IPS-NIHi11 (cell line): ENCODE data around the gene C5orf58.
A peak's percentile ranks its signal among the peaks of the same experiment; 100 is the strongest.
"Not testable (repeated sequence)": the region's sequence is repeated elsewhere in the genome, so short reads cannot be mapped to it uniquely, and the experiment has no call there.

Source experiments
- DNase-seq: peaks from one replicate; pipeline ENCODE4 v3.0.0; 2012; ENCODE audit warnings: mixed read lengths, low spot score

C5orf58 gene

DNA sequence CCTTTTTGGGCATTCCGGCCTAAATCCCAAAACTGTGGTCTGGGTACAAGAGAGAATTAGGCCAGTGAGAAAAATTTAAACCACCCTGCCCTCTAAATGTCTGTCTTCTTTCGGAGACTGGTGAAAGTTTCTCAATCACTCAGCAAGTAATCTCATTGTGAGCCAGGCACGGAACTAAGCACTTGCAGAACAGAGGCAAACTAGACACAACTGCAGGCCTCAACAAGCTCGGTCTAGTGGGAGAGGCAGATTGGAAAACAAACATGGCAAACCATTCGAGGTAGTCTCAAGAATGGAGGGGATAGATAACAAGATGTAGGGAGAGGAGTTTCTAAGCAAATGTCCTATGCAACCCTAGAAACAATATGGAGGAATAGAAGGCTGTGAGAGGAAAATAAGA, 8.9 kb upstream of the C5orf58 start:
- no peak for DNase-seq

DNA sequence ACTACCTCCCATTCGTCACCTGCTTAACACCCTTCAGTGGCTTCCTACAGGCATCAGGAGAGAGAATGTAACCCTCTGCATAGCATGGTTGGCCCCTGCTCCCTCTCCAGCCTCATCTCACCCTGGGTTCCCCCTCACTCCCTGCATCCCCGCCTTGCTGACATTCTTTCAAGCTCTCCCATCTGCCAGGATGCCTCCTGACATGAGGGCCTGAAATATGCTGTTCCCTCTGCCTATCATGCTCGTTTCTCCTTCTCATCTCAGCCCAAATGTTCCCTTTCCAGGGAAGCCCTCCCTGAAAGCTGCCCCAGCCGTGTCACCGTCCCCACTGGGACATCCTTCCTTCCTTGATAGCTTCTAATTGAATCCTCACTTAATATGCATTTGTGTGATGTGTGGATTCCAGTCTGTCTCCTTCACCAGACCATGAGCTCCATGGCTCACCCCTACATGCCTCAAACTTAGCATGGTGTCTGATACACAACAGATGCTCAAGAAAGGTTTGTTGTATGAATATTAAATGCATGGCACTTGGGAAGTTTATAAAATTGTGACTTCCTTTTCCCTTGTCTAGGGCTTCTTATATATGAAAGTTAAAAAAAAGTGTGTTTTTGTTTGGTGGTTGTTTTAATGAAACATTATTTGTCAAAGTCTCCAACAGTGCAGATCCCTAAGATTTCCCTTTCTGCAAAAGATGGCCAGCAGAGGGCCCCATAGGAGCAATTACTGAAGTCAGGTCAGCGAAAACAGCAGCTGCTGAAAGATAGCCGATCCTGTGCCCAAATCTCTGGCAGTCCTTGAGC, 7.3 kb upstream of the C5orf58 start:
- DNase-seq, result peak; percentile 77

DNA sequence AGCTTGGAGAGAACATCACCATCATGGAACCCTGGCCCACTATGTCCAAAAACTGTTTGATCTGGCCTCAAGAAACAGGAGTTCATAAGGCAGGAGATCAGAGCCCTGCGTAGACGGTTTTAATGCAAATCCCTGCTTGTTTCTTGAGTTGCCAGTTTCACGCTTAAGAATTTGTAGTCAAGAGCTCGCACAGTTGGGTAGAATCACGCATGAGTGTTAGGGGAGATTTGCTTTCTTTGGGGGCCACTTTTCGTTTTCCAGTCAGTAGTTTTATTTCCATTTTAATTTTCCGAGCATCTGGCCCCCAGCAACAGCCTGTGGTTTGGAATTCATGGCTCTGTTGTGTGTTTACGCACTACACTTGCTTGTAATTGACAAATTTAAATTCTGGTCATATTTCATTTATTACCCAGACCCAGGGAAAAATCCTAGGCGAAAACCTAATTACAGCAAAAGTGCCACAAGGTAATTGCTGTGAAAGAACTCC, 6.6 kb upstream of the C5orf58 start:
- no peak for DNase-seq

DNA sequence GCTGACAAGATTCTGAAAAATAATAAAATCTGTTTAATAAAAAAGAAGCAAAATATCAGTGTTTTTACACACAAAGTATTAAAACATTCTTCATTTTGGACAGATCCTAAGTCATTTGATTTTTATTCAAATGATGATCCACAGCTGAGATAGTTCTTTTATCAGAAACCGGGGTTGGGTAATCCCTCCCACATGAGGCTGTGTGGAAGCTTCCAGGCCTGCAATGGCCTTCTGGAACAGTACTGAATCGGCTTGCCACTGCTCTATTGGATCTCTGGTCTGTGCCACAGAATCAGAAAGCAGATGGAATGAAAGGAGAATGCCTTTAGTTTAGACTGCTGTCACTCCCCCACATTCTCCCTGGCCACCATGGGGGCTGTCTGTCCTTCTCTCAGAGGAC, 6.1 kb upstream of the C5orf58 start:
- DNase-seq, result no peak

DNA sequence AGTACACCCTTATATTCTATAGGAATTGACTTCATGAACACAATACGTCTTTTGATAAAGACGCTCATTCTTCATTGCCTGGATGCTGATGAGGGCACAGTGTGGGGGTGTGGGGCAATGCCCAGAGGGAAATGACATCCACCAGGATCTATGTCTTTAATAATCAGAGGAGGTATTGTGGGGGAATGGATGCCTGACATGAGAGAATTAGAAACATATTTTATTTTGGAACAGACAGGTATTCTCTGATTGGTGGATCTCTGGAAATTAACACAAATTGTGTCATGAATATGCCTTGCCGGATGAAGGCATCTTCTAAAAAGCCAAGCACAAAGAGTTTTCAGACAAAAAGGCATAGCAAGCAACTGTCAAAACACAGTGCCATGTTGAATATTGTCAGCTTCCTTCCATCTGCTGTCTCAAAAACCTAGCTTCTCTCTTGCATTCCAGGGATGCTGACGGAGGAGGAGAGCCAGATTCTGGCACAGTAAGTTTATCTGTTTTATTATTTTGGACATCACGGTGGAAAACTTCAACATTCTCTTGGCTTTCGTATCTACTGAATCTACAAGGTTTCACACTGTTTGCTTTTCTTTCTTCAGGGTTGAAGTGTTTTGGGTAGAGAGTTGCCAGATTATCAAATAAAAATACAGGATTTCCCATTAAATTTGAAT, 3.9 kb upstream of the C5orf58 start:
- no peak for DNase-seq

DNA sequence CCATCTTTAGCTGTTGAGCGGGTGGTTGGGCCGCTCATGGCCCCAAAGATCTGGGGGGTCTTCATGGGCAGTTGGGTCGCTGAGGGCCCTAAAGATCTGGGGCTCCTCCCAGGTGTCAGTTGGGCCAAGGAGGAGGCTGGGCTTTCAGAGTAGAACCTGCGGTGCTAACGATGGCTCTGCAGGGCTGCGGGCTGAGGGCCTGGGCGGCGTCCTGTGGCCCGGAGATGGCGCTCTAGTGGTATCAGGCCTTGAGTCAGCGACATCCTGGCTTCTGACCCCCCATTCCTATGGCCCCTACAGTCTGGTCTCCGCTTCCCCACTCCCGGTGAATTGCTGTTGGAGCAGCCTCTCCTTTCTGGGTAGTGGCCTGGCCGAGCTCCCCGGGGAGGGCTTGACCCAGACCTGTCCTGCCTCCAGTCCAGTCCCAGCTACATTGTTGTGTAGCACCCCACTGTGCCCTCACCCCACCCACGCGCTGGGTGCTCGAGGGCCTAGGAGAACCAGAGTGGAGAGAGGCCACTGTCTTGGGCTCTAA, 640 bp downstream of the C5orf58 start:
- no peak for DNase-seq

DNA sequence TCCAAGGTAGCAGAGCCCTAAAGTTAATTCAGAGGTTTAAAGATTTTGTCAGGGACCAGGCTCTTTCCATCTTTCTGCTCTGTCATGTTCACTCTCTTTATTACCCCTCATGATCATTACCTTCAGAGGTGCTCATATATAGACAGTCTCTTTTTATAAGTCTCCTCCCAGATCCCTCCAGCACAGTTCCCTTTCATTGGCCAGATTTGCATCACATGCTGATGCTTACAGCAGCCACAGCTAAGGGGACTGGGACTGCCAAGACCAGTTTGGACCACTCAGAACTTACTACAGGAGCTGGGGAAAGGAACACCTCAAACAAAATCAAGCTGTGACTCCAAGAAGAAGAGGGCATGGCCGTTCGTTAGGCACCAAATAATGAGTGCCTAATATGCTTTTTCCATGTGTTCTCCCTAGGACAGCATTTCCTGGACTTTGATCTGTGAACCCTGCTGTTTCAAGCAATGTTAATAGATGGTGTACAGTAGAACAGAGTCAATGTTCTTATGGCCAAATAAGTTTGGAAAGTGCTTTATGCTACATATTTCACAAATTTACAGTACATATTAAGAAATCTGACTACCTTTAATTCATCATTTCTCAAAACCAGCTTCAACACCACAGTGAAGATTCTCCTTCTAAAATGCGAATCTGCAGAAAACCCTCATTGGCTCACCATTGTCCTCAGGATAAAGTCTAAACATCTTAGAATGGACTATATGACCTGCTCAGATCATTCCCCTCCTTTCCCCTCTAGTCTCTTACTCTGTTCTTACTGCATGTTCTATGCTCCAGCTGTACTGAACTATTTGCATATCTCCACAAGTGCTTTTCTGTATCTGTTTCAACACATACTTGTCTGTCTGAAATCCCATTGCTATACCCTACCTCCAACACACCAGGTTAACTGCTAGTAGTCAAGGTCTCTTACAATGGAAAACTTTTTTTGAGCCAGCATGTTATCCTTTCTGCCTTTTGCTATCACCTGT, 3.4 kb downstream of the C5orf58 start:
- DNase-seq, result no peak

DNA sequence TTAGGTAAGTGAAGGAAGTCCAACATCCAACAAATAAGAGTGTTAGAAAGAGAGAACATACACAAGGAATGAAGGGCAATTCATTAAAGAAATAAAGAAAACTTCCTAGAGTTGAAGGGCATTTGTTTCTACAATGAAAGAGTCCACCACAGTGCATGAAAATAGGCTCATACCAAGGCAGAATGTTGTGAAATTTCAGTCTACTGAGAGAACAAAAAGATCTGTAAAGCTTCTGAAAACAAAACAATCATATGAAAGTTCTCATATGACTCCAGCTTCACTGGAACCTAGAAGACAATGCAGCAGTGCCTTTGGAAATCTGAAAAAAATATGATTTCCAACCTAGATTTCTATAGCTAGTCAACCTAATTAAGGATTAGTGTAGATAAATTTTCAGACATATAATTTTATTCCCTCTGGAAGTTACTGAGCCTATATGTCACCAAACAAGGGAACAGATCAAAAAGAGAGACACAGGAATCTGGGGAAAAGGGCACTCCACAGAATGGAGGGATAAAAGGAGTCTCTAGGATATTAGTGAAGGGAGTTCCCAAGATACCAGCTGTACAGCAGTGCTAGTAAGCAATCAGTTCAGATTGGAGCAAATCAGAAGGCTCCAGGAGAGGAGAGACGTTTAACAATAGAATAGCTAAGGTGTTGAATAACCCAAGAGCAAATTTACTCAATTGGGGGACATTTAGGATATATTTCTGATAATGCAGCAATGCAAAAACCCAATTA, 5.8 kb downstream of the C5orf58 start:
- DNase-seq, result no peak

DNA sequence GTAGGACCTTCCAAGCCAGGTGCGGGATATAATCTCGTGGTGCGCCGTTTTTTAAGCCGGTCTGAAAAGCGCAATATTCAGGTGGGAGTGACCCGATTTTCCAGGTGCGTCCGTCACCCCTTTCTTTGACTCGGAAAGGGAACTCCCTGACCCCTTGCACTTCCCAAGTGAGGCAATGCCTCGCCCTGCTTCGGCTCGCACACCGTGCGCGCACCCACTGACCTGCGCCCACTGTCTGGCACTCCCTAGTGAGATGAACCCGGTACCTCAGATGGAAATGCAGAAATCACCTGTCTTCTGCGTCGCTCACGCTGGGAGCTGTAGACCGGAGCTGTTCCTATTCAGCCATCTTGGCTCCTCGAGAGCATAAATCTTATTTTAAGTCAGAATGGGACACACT, 12.7 kb downstream of the C5orf58 start:
- not testable (repeated sequence) for DNase-seq

DNA sequence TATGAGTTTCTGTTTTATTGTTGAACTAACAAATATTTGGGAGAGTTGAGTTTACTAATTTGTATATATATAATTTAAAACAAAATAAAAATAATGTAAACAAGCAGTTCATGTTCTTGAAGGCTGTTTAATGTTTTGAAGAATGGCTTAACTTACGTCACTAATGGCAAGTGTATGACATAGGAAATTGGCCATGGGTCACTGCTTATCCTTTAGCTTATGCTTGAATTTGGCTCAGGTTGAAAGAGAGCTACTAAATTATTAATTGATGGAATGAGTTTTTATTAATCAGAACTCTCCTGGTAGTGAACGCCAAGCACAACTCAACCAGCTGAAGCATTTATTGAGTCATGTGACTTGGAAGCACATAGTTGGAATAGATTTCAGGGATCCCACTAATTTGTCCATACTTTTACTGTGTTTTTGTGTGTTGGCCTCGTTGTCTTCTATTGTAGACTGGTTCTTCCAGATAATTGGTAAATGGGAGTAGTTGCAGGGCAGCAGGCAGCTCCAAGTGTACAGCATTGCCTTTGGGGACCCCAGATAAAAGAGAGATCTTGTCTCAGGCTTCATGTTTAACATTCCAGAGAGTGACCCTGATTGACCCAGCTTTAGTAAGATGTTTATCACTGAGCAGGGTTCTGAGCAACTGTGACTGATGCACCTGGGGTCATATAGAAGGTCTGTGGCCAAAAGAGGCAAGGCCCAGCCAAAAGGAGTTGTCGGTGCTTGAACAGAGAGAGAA, 13.5 kb downstream of the C5orf58 start:
- no peak for DNase-seq

DNA sequence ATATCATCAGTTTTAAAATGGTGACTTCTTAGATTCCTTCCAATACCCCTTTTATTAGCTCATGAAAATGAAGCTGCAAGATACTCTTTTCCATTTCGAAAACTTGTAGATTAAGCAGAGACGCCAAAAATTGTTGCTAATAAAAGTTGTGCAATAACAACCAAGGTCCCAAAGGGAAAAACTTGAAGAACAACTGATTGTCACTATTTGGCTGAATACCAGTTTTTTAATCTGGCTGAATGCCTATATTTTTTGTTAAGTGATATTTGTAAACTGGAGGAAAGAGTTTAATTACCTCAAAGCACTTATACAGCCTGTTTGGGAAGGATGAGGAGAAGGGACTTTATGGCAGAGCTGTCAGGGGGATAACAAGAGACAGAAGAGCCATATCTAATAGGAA, 14.6 kb downstream of the C5orf58 start:
- no peak for DNase-seq

DNA sequence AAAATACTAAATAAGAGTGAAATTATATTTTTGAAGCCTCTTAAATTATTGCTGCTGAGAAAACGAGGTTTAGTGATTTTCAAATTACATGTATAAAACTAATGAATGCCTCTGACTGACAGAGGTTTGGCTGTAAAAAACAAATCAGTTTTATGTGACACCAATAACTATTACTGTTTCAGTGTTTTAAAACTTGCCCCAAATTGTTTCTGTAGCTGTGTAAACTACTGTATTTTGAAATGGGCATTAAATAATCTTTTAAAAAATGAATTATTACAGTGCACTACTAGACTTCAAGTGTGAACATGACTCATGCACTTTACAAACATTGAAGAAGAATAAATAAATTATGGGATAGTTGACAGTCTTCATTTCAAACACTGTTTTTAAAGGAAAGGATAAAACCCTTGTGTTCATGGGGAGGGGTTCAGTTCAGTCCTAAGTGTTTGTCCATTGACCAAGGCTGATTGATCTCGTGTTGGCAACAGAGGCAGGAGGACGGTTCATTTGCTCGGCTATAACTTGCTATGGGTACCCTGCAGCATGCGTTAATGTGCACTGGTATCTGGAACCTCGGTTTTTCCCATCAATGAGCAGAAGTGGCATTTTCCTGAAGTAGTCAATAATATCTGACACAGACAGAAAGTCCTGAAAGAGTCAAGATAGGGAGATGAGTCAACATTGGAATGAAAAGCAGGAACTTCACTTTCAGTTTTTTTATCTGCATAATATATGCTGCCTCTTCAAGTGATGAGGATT, 15.6 kb downstream of the C5orf58 start:
- DNase-seq, result no peak

DNA sequence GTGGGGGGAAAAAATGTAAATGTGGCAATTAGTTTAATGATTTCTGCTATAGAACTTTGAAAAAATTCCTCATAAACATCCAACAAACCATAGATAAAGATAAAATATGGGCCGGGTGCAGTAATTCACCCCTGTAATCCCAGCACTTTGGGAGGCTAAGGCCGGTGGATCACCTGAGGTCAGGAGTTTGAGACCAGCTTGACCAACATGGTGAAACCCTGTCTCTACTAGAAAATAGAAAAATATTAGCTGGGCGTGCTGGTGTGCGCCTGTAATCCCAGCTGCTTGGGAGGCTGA, 16.1 kb downstream of the C5orf58 start:
- not testable (repeated sequence) for DNase-seq

DNA sequence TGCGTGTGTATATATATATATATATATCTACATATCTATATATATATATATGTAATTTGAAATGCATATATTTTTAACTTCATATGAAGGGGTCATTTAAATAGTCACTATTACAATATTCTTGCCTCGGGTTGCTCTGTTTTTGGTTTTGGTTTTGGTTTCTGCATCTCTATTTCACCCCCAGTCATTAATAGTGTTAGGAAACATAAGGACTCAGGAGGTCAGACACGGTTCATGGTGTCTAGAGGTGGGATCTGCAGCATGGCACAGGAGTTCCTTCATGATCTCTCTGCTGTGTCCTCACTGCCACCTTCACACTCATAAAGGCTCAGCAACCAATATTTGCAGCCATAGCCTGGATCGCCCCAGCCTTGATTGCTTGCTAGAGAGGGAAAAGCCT, 16.6 kb downstream of the C5orf58 start:
- DNase-seq, result no peak

DNA sequence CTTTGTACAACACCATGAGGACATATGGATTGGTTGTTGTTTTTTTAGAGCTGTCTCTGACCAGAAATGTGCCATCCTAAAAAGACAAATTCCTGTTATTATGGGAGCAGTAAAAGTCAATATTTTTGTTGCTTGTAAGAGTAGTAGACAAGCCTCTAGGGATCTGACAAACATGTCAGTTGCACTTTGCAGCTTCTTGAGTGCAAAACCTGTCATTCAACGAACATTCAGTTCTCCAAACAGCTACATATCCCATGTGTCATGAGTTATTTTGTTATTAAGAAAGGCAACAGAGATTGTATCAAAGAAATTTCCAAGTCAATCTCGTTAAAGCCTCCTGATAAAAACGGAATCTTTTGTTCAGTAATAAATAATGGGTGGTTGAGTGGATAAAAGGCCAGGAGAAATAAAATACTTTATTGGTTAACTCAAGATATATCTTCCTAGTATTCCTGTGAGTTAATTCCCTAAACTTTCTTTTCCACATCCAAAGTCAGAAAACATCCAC, 18.1 kb downstream of the C5orf58 start:
- DNase-seq, result no peak

DNA sequence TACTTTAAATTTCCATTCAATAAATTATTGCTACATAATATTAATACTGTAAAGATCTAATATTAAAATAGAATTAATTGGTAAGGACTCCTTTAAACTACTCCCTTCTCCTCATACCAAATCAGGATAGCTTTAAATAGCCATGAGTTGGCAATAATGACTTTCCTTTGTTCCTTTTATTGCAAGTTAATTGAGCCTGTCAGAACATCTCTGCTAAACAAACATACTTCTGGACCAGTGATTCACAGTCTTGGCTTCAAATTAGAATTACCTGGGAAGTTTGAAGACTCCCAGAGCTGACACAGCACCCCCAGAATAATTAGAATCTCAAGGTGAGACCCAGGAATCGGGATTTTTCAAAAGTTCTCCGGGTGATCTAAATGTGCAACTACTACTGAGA, 18.7 kb downstream of the C5orf58 start:
- DNase-seq, result no peak

DNA sequence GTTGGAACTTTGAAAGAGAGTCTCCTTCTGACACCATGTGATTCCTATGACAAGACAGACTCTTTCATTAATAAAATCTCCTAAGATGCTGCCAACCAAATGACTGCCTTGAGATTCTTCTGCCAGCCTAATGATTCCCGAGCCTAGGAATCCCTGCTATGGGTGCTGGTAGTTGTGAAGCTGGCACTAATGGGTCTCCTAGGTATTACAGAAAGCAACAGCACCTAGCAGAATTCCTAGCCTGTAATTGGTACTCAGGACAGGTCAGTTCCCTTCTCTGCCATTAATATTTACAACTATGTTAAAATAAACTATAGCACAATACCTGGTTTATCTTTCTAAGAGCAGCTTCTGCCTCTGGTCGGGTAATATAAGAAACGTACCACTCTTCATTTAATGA, 19.3 kb downstream of the C5orf58 start:
- DNase-seq, result no peak

DNA sequence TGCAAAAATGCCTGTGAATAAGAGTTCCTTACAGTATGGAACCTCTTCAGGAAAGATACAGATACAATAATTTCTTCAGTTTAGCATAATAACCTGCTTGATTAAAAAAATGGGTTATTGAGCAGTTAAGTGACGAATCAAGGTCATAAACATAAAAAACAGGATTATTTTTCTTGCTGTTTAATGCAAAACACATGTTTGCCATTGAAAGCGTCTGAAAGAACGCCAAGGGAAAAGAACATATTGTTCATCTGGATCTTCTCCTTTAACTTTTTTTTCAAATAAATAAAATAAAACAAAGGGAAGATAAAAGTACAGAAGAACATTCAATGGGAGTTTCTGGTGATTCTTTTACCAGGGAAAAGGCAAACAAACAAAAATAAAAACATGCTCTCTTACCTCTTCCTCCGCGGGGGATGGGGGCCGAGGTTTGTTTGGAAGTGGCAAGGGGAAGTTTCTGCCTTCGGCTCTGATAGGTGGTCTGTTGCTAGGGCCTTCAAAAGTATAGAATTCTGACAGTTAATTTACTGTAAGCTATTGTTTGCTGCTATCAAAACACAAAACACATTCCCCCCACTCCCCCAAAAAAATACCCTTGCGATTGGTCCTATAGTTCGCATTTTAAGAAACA, 20.1 kb downstream of the C5orf58 start:
- no peak for DNase-seq

DNA sequence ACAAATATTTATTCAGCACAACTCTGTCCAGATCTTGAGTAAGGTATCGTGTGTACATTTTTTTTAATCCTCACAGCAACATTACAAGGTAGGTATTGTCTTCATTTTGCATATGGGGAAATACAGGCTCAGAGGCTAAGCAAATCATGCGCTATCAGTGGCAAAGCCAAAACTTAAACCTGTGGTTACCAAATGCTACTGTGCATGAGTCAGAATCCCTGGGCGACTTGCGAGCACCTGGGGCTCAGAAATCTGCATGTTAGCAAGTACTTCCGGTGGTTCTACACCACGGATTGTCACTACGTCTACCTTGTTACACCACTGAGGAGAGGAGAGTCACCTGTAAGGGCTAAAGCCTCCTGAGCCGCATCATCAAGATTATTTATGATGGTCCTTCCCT, 21.3 kb downstream of the C5orf58 start:
- no peak for DNase-seq
